ENCODE measurements around the gene GMPPA. TPM values are rescaled to one million over a fixed set of nuclear protein-coding genes. Genes with fewer than 3 reads are reported as not detected.

Gene GMPPA
- polyA plus RNA-seq, 2 of the 4 experiments (the other 2 are of a cell fraction): 36.2 to 46.2 TPM

DNA sequence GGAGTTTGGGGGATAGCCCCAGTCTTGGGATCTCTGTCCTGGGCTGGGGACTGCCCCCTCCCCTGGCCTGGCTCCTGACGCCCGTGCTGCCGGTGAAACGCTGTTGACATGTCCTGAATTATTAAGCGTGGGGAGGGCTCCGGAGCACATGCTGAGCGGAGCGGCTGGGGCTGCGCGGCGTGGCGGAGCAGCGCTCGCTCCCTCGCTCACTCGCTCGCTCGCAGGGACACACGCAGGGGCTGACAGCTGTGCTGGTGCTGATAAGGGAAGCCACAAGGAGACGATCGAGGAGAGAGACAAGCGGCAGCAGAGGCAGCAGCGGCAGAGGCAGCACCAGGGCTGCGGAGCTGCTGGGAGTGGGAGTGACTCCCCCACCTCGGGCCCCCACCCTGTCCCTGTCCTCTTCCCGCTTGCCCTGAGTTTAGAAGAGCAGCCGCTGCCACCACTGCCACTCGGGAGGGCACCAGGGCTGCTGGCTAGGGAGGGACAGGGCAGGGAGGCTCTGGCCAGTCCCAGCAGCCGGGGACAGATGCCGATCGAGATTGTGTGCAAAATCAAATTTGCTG lies 15.6 kb downstream of the GMPPA start, which contains the start of gene ASIC4:
ASIC4 (plus strand) TSS at position 287 of the 566 bp plus-strand sequence; CDS start at position 530, 243 bp downstream.
- Histone ChIP-seq H3K9me3 (no peaks in the 10 kb centered on the region), H3K4me1 (peaks cover 6% of the 10 kb centered on the region; the same call in 2 of the 3 replicates), H3K4me3 (no peak within 1 kb of the TSS), H3K27ac (no peak within 1 kb of the TSS), H3K4me2 (no peak within 1 kb of the TSS)
- ATAC-seq: no peak
- DNase-seq (ENCODE audit: low read depth in 1 of 2, low spot score in 1 of 2): no peak
- TF ChIP-seq TP53 (CRISPR knock-in tag; IDR thresholded peaks at IDR 0.05) (no peak), JUN (IDR thresholded peaks at IDR 0.05) (no peak), CBX8 (IDR thresholded peaks at IDR 0.05) (no peak), KDM1A (IDR thresholded peaks at IDR 0.05; ENCODE audit: low read depth) (no peak), RARB (CRISPR knock-in tag; IDR thresholded peaks at IDR 0.05) (no peak), POLR2AphosphoS2 (conservative IDR thresholded peaks at IDR 0.05; ENCODE audit: low read length) (no peak), ZC3H11A (IDR thresholded peaks at IDR 0.05) (no peak), HOXB13 (CRISPR knock-in tag; IDR thresholded peaks at IDR 0.05; ENCODE audit: low read depth) (no peak), CEBPB (IDR thresholded peaks at IDR 0.05) (no peak), SREBF2 (IDR thresholded peaks at IDR 0.05) (no peak), NR3C1 (IDR thresholded peaks at IDR 0.05) (no peak), BHLHE40 (IDR thresholded peaks at IDR 0.05; ENCODE audit: low read depth, low read length) (no peak)
- TF ChIP-seq, protein P1, sequence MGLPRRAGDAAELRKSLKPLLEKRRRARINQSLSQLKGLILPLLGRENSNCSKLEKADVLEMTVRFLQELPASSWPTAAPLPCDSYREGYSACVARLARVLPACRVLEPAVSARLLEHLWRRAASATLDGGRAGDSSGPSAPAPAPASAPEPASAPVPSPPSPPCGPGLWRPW (IDR thresholded peaks at IDR 0.05): no peak
- TF ChIP-seq, protein P2, sequence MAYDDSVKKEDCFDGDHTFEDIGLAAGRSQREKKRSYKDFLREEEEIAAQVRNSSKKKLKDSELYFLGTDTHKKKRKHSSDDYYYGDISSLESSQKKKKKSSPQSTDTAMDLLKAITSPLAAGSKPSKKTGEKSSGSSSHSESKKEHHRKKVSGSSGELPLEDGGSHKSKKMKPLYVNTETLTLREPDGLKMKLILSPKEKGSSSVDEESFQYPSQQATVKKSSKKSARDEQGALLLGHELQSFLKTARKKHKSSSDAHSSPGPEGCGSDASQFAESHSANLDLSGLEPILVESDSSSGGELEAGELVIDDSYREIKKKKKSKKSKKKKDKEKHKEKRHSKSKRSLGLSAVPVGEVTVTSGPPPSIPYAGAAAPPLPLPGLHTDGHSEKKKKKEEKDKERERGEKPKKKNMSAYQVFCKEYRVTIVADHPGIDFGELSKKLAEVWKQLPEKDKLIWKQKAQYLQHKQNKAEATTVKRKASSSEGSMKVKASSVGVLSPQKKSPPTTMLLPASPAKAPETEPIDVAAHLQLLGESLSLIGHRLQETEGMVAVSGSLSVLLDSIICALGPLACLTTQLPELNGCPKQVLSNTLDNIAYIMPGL (CRISPR knock-in tag; IDR thresholded peaks at IDR 0.05; ENCODE audit: borderline replicate concordance): no peak
- TF ChIP-seq, protein P3, sequence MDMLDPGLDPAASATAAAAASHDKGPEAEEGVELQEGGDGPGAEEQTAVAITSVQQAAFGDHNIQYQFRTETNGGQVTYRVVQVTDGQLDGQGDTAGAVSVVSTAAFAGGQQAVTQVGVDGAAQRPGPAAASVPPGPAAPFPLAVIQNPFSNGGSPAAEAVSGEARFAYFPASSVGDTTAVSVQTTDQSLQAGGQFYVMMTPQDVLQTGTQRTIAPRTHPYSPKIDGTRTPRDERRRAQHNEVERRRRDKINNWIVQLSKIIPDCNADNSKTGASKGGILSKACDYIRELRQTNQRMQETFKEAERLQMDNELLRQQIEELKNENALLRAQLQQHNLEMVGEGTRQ (IDR thresholded peaks at IDR 0.05): no peak
- TF ChIP-seq, protein P4, sequence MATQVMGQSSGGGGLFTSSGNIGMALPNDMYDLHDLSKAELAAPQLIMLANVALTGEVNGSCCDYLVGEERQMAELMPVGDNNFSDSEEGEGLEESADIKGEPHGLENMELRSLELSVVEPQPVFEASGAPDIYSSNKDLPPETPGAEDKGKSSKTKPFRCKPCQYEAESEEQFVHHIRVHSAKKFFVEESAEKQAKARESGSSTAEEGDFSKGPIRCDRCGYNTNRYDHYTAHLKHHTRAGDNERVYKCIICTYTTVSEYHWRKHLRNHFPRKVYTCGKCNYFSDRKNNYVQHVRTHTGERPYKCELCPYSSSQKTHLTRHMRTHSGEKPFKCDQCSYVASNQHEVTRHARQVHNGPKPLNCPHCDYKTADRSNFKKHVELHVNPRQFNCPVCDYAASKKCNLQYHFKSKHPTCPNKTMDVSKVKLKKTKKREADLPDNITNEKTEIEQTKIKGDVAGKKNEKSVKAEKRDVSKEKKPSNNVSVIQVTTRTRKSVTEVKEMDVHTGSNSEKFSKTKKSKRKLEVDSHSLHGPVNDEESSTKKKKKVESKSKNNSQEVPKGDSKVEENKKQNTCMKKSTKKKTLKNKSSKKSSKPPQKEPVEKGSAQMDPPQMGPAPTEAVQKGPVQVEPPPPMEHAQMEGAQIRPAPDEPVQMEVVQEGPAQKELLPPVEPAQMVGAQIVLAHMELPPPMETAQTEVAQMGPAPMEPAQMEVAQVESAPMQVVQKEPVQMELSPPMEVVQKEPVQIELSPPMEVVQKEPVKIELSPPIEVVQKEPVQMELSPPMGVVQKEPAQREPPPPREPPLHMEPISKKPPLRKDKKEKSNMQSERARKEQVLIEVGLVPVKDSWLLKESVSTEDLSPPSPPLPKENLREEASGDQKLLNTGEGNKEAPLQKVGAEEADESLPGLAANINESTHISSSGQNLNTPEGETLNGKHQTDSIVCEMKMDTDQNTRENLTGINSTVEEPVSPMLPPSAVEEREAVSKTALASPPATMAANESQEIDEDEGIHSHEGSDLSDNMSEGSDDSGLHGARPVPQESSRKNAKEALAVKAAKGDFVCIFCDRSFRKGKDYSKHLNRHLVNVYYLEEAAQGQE (IDR thresholded peaks at IDR 0.05): no peak
- TF ChIP-seq, protein P5, sequence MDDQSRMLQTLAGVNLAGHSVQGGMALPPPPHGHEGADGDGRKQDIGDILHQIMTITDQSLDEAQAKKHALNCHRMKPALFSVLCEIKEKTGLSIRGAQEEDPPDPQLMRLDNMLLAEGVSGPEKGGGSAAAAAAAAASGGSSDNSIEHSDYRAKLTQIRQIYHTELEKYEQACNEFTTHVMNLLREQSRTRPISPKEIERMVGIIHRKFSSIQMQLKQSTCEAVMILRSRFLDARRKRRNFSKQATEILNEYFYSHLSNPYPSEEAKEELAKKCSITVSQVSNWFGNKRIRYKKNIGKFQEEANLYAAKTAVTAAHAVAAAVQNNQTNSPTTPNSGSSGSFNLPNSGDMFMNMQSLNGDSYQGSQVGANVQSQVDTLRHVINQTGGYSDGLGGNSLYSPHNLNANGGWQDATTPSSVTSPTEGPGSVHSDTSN (IDR thresholded peaks at IDR 0.05): no peak
- FAIRE-seq: no peak
- WGBS (ENCODE audit: missing lambda C conversion rate): 41% methylated on average over 27 of the region's 31 CpGs
- CTCF ChIA-PET: interaction anchor here (79.1 to 89.4 kb wide), 2 partner anchors 8 to 44 kb away, joined by 3291 read pairs; partner anchors contain the start of genes ASIC4, CHPF, GMPPA and SPEG
- POLR2A ChIA-PET: no interaction called here

DNA sequence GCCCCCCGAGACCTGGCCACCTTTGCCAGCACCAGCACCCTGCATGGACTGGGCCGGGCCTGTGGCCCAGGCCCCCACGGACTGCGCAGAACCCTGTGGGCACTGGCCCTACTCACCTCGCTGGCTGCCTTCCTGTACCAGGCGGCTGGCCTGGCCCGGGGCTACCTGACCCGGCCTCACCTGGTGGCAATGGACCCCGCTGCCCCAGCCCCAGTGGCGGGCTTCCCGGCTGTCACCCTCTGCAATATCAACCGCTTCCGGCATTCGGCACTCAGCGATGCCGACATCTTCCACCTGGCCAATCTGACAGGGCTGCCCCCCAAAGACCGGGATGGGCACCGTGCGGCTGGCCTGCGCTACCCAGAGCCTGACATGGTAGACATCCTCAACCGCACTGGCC lies 16.1 kb downstream of the GMPPA start:
- Histone ChIP-seq H3K4me3 (no peak overlapping the region), H3K27ac (no peak overlapping the region), H3K4me1 (peaks cover 4% of the 10 kb centered on the region; the same call in 1 of the 3 replicates), H3K9me3 (no peaks in the 10 kb centered on the region), H3K4me2 (no peak overlapping the region)
- ChIA-PET CTCF (interaction anchor here (2.1 to 79.1 kb wide), 3 partner anchors 15 to 45 kb away, joined by 9 to 3291 read pairs (median 109); partner anchors contain the start of genes ASIC4, GMPPA and SPEG), POLR2A (no interaction called here)
- FAIRE-seq (no peak), DNase-seq (ENCODE audit: low read depth in 1 of 2, low spot score in 1 of 2) (no peak), ATAC-seq (no peak)
- WGBS (ENCODE audit: missing lambda C conversion rate): 72% methylated on average over 17 of the region's 21 CpGs
- TF ChIP-seq GATA3 (IDR thresholded peaks at IDR 0.05; ENCODE audit: borderline replicate concordance) (no peak), MAZ (IDR thresholded peaks at IDR 0.05; ENCODE audit: borderline replicate concordance, low read depth, low read length) (no peak), EHF (CRISPR knock-in tag; IDR thresholded peaks at IDR 0.05) (no peak), NR3C1 (IDR thresholded peaks at IDR 0.05) (no peak), CBX2 (IDR thresholded peaks at IDR 0.05; ENCODE audit: borderline replicate concordance, low read depth) (no peak), HDAC2 (IDR thresholded peaks at IDR 0.05) (no peak), HEYL (CRISPR knock-in tag; IDR thresholded peaks at IDR 0.05) (no peak), SMC3 (IDR thresholded peaks at IDR 0.05) (no peak), PHF8 (IDR thresholded peaks at IDR 0.05; ENCODE audit: borderline replicate concordance, low read depth) (no peak), FOXS1 (CRISPR knock-in tag; IDR thresholded peaks at IDR 0.05) (no peak)
- TF ChIP-seq, protein P6, sequence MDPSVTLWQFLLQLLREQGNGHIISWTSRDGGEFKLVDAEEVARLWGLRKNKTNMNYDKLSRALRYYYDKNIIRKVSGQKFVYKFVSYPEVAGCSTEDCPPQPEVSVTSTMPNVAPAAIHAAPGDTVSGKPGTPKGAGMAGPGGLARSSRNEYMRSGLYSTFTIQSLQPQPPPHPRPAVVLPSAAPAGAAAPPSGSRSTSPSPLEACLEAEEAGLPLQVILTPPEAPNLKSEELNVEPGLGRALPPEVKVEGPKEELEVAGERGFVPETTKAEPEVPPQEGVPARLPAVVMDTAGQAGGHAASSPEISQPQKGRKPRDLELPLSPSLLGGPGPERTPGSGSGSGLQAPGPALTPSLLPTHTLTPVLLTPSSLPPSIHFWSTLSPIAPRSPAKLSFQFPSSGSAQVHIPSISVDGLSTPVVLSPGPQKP (IDR thresholded peaks at IDR 0.05; ENCODE audit: low read depth, low read length): no peak
- TF ChIP-seq, protein P5 (IDR thresholded peaks at IDR 0.05): no peak

Measured in A549 (cell line).